Epithelial cell of proximal tubule (primary cell): ENCODE results near the gene PGM5. TPM values are rescaled to one million over a fixed set of nuclear protein-coding genes. Genes with fewer than 3 reads are reported as not detected.
A peak's percentile ranks its signal among the peaks of the same experiment; 100 is the strongest.

Source experiments
- DNase-seq: peaks from one replicate; pipeline ENCODE4 v3.0.0-alpha.2; 2011; ENCODE audit warnings: low read depth
- H3K4me3 ChIP-seq: 2 replicates; pipeline ENCODE4 v1.5.1; 2011; ENCODE audit warnings: low read depth, mild to moderate bottlenecking, low read length
- total RNA-seq: library from RNA; depleted of rRNA; stranded (reverse); fragments of >200 nt; gene quantifications from 2 replicates; pipeline ENCODE4 v1.2.3, GENCODE V29; 2015
- TF ChIP-seq, protein P1 (sequence below): conservative IDR thresholded peaks from 2 replicates; pipeline ENCODE4 v1.5.1; 2012; ENCODE audit warnings: low read depth, mild to moderate bottlenecking, low read length

Gene PGM5
- total RNA-seq, 1 donor from 2014 or later, result not detected

DNA sequence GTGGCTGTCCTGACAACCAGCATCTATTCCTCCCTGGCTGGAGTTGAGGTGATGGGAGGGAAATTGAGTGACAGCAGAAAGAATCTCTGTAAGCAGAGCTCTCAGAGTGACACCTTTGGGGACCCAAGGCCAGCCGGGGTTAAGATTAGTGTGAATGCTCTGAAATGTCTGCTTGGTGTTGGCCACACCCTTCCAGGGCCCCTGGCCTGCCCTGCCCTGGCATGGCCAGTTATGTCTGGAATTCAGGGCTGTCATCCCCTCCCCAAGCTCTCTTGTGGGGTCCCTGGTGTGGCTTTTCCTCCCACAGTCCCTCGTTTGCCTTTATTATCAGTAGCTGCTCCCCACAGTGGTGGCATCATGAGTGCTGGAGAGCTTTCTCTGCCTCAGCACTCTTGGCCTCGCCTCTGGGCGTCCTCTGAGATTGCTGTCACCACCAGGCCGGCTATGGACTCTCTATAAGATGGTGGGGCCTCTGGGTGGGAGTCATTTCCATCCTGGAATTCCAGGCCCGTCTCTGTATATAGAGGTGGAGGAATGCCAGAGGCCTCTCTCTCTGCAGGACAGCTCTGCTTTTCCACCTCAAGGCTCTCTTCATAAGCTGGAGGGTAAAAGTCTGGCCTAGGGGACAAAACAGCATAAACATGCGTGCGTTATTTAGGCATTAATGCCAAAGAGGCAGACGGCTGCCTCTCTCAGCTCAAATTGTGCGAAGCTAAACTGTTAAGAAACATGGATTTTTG, 180.6 kb downstream of the PGM5 start:
- no peak for DNase-seq
- no peak overlapping the region for H3K4me3 ChIP-seq
- TF ChIP-seq, protein P1, sequence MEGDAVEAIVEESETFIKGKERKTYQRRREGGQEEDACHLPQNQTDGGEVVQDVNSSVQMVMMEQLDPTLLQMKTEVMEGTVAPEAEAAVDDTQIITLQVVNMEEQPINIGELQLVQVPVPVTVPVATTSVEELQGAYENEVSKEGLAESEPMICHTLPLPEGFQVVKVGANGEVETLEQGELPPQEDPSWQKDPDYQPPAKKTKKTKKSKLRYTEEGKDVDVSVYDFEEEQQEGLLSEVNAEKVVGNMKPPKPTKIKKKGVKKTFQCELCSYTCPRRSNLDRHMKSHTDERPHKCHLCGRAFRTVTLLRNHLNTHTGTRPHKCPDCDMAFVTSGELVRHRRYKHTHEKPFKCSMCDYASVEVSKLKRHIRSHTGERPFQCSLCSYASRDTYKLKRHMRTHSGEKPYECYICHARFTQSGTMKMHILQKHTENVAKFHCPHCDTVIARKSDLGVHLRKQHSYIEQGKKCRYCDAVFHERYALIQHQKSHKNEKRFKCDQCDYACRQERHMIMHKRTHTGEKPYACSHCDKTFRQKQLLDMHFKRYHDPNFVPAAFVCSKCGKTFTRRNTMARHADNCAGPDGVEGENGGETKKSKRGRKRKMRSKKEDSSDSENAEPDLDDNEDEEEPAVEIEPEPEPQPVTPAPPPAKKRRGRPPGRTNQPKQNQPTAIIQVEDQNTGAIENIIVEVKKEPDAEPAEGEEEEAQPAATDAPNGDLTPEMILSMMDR, result no peak

DNA sequence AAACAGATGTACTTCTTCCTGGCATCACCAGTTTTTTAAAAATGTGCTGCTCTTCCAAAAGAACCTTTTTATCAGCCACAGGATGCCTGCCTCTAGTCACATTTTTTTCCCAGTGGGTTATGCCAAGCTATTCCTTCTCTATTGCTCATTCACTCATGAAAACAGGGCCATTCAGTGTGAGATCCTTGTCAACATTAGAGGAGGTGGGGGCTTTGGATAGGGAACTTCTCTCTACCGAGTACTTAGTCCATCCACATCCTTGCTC, 181.1 kb downstream of the PGM5 start:
- no peak for DNase-seq
- no peak overlapping the region for H3K4me3 ChIP-seq
- TF ChIP-seq, protein P1, result no peak

DNA sequence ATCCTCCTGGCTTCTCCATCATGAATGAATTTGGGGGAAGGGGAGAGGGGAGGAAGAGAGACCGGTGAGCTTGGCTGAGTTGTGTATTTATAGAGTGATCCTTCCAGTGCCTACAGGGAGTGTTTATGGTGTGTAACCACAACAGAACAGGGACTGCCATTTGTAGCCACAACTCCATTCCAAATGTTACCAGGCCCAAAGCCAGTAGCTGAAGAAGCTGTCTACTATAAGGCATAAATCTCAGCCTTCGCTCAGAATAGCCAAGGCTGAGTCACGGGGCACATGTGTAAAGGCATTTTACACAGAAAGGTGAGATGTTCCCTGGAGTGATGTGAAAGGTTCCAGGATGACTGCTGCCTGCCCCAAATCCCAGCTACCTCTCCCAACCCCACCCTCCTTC, 181.8 kb downstream of the PGM5 start:
- TF ChIP-seq, protein P1, result no peak
- DNase-seq, result no peak
- peak overlapping the region; percentile 71 for H3K4me3 ChIP-seq

DNA sequence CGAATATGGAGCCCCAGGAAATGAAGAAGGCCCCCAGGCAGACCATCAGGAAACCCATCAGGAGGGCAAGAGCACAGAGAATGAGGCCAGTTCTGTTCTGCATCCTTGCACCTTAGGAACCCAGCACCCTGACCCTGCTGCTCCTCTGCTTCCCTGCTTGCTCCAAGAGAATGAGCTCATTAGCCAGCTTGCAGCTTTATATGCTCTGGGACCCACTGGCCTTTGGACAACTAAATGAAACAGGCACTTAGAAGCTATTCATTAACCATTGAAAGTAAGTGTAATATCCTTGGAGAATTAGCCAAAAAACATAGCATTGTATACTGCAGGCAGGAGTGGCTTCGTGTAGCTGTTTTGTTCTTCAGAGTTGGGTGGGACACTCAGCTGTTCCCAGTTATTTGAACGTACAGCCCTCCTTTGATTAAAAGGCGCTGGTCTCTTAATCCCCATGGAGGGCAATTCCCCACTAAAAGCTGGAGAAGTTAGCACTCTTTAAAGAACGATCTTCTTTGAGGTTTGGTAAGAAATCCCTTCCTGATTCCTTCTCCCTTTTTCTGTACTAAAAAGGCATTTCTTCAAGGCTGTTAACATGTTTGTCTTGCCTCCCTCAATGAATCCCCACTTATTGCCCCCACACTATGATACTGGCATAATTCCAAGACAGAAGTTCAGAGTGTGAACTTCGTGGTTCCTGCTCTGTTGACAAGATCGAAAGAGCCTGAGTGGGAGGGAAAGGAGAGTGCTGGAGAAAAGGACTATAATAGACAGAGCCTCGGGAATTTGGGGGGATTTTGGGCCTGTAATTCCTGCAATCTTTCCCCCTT, 184.5 kb downstream of the PGM5 start, which contains the start of gene TMEM252:
TSS of gene TMEM252 (minus strand) at position 172 of the 824 bp plus-strand sequence. CDS start at position 103, 69 bp downstream.
- DNase-seq, result peak; percentile 91
- TF ChIP-seq, protein P1, result no peak
- H3K4me3 ChIP-seq, result peak within 1 kb of the TSS; percentile 71

DNA sequence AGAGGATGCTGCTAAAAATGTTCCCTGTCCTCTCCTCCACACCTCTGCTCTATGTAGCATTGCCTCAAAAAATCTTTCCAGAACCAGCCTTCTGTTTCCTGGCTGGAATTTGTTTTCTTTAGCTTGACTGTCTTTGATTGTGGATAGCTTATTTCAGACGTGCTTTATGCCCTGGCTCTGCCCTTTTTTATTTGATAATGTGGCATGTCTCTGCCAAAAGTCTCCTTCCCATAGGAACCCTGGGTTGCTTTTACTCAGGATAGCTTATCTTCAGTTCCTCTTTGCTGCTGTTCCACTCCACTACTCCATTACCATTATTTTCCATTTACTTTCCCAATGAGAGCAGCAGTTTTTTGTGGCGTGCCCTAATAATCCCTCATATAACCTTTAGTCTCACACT, 185.2 kb downstream of the PGM5 start:
- TF ChIP-seq, protein P1, result no peak
- no peak for DNase-seq
- peak overlapping the region; percentile 71 for H3K4me3 ChIP-seq

DNA sequence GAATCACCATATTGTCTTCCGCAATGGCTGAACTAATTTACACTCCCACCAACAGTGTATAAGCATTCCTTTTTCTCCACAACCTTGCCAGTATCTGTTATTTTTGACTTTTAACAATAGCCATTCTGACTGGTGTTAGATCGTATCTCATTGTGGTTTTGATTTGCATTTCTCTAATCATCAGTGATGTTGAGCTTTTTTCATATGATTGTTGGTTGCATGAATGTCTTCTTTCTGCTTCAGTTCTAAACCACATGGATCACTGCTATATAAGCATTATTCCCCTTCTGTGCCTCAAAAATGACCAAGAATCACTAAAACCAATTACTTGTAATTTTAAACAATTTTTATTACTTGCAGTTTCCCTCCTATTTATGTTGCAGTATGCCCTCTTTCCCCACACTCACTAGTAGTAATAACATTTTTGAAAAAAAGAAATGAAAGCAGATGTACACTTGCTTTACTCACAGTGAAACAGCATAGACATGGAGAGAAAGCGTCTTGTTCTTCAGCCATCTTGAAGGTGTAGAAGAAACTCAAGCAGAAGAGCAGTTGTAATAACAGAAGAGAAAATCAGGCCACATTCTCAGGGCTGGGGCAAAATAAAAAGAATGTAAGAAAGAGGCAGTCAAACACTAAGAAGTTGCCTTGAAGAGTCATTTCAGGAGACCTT, 188.8 kb downstream of the PGM5 start:
- TF ChIP-seq, protein P1, result no peak
- DNase-seq, result no peak
- H3K4me3 ChIP-seq, result no peak overlapping the region
